ENCODE data around the gene KLHDC3.

- no peak for TF ChIP-seq CTCF (IDR thresholded peaks at IDR 0.05; ENCODE audit: low read depth, low read length, poor library complexity, severe bottlenecking)
- no peak for TF ChIP-seq EZH2phosphoT487 (IDR thresholded peaks at IDR 0.05; ENCODE audit: borderline replicate concordance, low read length)
Observed at GRCh38 chr6:42978839-42979522, 35.1 kb upstream of the KLHDC3 start, which contains the start of gene PEX6.

All from DOHH2 (cell line).